ENCODE data around the gene UACA.

UACA gene

GRCh38 chr15:70761931-70762468, 1.4 kb downstream of the UACA start:
- peak overlapping the region; percentile 92 for H3K4me3 ChIP-seq (ENCODE audit: low read depth, low read length)
- no peak for DNase-seq (ENCODE audit: low read depth)
- no peak for TF ChIP-seq CTCF (conservative IDR thresholded peaks at IDR 0.05; ENCODE audit: low read depth, low read length)

GRCh38 chr15:70761046-70761445, 2.3 kb downstream of the UACA start:
- DNase-seq (ENCODE audit: low read depth), result peak; percentile 59
- H3K4me3 ChIP-seq (ENCODE audit: low read depth, low read length), result peak overlapping the region; percentile 92
- no peak for TF ChIP-seq CTCF (conservative IDR thresholded peaks at IDR 0.05; ENCODE audit: low read depth, low read length)

- H3K4me3 ChIP-seq (ENCODE audit: low read depth, low read length), result peak overlapping the region; percentile 92
- TF ChIP-seq CTCF (conservative IDR thresholded peaks at IDR 0.05; ENCODE audit: low read depth, low read length), result no peak
- DNase-seq (ENCODE audit: low read depth), result no peak
Measured at GRCh38 chr15:70758790-70759462, 4.4 kb downstream of the UACA start.

GRCh38 chr15:70757627-70758026, 5.7 kb downstream of the UACA start:
- TF ChIP-seq CTCF (conservative IDR thresholded peaks at IDR 0.05; ENCODE audit: low read depth, low read length), result no peak
- DNase-seq (ENCODE audit: low read depth), result no peak
- H3K4me3 ChIP-seq (ENCODE audit: low read depth, low read length), result peak overlapping the region; percentile 2

- H3K4me3 ChIP-seq (ENCODE audit: low read depth, low read length), result no peak overlapping the region
- DNase-seq (ENCODE audit: low read depth), result no peak
- no peak for TF ChIP-seq CTCF (conservative IDR thresholded peaks at IDR 0.05; ENCODE audit: low read depth, low read length)
Measured at GRCh38 chr15:70754862-70755261, 8.5 kb downstream of the UACA start.

GRCh38 chr15:70753101-70753829, 10.1 kb downstream of the UACA start:
- no peak for DNase-seq (ENCODE audit: low read depth)
- TF ChIP-seq CTCF (conservative IDR thresholded peaks at IDR 0.05; ENCODE audit: low read depth, low read length), result no peak

More at GRCh38 chr15:70753101-70753829, 10.1 kb downstream of the UACA start:
- no peak overlapping the region for H3K4me3 ChIP-seq (ENCODE audit: low read depth, low read length)

Data from choroid plexus epithelial cell (primary cell).